GM21381 (cell line): Measurements from ENCODE around the gene CNNM3.
A peak's percentile ranks its signal among the peaks of the same experiment; 100 is the strongest.
"Not testable (repeated sequence)": the region's sequence is repeated elsewhere in the genome, so short reads cannot be mapped to it uniquely, and the experiment has no call there.

Experiments
- ATAC-seq: cut with Tn5 transposase; IDR thresholded peaks from one replicate; pipeline ENCODE4 v1.9.1; 2021; ENCODE audit warnings: mild to moderate bottlenecking, moderate library complexity; ENCODE audit not compliant: unreplicated experiment

The CNNM3 gene

DNA sequence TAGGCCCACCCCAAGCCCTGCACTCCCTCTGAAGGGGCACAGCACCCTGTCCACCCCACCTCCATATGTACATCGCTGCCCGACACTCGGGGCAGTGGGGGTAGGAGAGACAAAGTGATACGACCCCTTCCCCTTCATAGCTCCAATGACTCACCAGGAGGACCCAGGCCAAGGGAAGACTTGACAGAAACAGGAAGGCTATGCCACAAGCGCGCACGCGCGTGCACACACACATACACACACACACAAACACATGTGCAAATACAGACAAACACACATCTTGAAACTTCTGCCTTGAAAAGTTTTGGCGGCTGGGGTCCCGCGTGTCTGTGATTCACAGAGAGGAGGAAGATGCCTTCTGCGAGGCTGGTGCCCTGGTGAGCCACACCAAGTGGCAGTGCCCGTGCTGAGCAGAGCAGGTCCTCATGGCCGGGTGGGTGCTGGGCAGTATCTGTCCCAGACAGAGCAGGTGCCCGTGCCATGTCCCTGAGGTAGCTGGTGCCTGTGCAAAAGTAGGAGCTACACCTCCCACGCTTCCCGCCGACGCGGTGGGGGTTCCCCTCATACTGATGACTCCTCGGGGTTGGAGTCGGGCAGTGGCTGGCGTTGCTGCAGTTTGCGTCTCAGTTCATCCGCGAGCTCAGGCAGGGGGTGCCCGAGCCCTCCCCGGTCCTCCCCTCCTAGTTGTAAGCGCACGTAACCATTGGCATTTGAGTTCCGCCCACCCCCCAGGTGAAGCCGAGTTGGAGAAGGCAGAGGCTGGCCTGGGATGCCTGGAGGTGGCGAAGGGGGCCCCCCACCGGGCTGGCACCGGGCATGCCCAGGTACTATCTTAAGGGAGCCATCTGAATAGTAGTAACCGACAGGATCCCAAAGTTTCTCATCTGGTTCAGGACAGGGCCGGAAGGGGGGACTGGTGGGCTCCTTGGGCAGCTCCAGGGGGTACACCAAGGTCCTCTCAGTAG is 44.3 kb downstream of the CNNM3 start:
- ATAC-seq = no peak

DNA sequence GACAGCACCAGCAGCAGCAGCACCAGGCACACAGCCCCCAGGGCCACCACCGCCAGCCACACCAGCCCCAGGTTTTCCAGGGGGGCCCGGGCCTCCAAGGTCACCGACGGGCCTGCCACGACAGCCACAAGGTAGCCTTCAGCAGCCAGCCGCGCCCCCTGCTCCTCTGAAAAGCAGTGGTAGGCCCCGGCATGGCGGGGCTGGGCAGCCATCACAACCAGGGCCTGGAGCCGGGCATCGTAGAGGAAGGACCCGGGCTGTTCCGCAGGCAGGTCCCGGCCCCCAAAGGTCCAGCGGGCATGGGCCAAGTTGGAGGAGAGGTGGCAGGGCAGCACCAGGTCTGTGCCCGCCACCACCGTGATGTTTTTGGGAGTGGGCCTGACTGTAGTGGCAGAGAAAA is 45.0 kb downstream of the CNNM3 start:
- ATAC-seq = no peak

- ATAC-seq = not testable (repeated sequence)
These were observed 47.0 kb downstream of the CNNM3 start for GRCh38 chr2:96863056-96863455.

- ATAC-seq = no peak
These were observed 47.7 kb downstream of the CNNM3 start for GRCh38 chr2:96863575-96864342.

GRCh38 chr2:96864343-96865091 is 48.4 kb downstream of the CNNM3 start:
- ATAC-seq = no peak

- ATAC-seq = no peak
These were observed 49.6 kb downstream of the CNNM3 start for GRCh38 chr2:96865654-96866053.

- ATAC-seq = no peak
These were observed 50.1 kb downstream of the CNNM3 start for GRCh38 chr2:96866149-96866548.

DNA sequence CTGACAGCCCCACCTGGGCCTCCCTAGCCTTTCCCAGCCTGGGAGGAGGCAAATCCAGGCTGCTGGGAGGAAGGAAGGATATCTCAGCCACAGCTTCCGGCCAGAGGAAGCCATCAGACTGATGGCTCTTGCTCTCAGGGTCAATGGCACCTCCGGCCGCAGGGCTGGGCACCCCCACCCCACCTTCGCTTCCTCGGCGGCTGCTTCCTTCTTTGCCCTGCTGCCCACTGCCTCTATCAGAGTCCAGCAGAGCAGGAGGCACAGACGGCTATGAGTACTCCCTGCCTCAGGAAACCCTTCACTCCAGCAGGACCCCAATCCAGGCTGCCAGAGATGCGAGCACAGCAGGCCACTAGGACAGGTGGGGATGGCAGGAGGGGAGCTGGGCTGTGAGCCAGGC is 50.5 kb downstream of the CNNM3 start:
- no peak for ATAC-seq

GRCh38 chr2:96866986-96867755 is 51.1 kb downstream of the CNNM3 start:
- no peak for ATAC-seq

- ATAC-seq = no peak
These were observed 51.9 kb downstream of the CNNM3 start for GRCh38 chr2:96867756-96868554.

DNA sequence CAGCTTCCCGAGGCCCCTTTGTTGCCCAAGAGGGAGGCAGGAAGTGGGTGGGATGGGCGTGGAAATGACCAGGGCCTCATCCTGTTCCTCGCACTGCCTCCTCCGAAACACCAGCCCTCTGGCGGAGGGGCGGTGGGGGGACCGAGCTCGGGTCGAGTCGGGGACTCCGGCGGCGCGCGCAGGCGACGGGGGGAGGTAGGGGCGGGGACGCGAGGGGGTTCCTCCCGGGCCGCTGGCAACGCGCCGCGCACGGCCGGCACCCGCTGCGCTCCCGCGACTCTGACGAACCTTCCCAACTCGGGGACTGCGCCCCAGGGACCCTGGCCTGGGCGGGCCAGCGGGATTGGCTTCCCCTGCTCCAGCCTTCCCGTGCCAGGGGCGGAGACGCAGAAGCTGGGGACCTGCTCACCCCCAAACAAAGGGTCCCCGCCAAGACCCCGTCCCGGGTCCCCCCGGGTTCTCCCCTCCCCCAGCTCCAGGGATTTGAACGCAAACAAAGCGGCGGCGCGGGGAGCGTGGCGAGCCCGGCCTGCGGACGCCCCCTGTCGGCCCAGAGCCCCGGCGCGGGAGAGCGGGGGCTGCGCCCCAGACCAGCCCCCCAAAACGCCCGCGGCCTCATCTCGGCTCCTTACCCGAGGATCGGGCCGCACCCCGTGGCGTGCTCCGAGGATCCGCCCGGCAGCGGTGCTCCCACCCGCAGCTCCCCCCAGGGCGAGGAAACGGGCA is 52.6 kb downstream of the CNNM3 start:
- ATAC-seq = peak; percentile 42

DNA sequence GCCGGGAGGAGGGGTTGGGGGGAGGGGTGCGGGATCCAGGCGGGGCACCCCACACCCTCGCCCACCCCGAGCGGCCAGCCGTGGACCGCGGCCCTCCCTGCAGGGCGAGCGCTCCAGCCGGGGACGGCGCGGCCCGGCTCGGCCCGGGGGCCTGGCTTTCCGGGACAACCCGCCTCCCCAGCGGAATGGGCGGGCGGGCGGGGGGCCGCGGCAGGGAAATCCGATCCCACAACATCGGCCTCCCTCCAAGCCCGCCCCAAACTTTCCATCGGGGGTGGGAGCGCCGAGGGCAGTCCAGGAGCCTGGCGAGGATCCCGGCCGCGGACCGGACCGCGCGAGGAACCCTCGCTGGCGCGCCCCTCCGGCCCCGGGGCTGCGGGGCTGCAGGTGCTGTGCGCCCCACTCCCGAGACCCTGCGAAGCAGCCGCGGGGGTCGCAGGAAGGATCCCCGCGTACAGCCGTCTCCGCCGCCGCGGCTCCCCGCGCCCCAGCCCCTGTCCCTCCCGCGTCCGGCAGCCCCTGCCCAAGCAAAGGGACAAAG is 53.3 kb downstream of the CNNM3 start:
- no peak for ATAC-seq

GRCh38 chr2:96869822-96870625 is 54.0 kb downstream of the CNNM3 start, which contains the start of gene SEMA4C:
Gene SEMA4C (minus strand): TSS chr2:96870080. CDS start chr2:96867886, 2,194 bp downstream.
- no peak for ATAC-seq

DNA sequence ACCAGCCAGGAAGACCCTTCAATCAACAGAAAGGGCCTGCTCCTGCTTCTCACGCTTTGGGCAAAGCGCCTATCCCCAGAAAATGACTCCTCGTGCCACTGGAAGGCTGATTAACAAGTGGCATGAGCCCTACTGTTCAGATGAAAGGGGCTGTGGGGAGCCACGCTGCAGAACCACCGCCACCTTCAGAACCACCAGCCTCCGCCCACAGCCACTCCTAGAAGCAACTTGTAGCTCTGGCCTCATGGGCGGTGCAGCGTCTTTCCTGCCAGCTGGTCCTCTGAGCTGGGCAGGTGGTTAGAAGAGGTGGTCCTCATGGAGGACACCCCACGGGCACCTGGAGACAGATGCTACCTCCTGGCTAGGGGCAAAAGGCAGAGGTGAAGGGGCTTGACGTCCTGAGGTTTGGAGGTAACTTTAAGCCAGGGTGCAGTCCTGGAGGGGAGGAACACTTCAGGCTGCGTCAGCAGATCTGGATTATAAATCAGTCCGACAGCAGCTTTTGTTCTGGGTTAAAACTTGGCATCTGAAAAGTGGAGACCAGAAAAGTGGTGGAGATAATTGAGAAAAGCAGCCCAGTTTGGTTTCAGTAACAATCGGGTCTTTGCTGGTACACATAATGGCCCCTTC is 54.7 kb downstream of the CNNM3 start:
- no peak for ATAC-seq

DNA sequence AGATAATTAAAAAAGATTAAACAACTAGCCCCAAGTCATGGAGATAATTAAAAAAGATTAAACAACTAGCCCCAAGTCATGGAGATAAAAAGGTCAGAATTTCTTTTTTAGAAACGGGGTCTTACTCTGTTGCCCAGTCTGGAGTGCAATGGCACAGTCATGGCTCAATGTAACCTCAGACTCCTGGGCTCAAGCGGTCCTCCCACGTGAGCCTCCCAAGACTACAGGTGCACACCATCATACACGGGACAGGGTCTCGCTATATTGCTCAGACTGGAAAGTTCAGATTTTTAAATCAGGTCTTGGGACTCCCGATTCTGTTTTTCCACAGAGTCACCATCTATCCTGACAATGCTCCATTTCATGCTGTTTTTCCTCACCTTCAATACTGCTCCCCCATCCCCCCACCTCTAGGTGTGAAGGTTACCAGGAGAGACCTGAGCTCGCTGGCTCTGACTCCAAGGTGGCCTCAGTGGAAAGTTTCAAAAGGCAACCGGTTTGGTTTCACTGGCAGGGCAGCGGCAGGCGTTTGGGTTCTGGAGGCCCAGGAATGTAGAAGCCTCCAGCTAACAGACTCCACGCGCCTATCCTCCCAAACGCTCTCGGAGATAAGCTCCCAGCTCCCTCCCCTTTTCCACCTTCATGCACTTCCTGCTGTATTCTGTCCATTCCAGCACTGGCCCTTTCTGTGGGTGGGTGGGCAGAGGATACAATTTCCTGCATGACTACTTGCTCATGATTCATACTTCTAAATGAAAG is 56.7 kb downstream of the CNNM3 start:
- ATAC-seq = no peak

GRCh38 chr2:96873651-96874096 is 57.6 kb downstream of the CNNM3 start:
- ATAC-seq = no peak
